ENCODE measurements around the gene MEA1.
"Not testable (repeated sequence)": the region's sequence is repeated elsewhere in the genome, so short reads cannot be mapped to it uniquely, and the experiment has no call there.

Gene MEA1

DNA sequence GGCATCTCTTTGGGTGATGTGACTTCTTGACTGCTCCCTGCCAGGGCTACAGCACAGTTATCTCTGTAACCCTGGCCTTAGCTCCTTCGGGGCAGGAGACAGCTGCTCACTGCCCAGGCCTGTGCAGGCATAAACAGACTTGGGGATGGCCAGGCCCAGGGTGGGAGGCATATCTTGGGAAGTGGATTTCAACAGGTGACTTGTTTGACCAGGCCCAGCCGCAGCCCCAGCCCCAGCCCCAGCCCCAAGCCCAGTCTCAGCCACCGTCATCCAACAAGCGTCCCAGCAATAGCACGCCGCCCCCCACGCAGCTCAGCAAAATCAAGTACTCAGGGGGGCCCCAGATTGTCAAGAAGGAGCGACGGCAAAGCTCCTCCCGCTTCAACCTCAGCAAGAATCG, 7.5 kb downstream of the MEA1 start:
- TF ChIP-seq, protein P1, sequence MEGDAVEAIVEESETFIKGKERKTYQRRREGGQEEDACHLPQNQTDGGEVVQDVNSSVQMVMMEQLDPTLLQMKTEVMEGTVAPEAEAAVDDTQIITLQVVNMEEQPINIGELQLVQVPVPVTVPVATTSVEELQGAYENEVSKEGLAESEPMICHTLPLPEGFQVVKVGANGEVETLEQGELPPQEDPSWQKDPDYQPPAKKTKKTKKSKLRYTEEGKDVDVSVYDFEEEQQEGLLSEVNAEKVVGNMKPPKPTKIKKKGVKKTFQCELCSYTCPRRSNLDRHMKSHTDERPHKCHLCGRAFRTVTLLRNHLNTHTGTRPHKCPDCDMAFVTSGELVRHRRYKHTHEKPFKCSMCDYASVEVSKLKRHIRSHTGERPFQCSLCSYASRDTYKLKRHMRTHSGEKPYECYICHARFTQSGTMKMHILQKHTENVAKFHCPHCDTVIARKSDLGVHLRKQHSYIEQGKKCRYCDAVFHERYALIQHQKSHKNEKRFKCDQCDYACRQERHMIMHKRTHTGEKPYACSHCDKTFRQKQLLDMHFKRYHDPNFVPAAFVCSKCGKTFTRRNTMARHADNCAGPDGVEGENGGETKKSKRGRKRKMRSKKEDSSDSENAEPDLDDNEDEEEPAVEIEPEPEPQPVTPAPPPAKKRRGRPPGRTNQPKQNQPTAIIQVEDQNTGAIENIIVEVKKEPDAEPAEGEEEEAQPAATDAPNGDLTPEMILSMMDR (conservative IDR thresholded peaks at IDR 0.05) = no peak
- H3K27ac ChIP-seq = no peak overlapping the region

DNA sequence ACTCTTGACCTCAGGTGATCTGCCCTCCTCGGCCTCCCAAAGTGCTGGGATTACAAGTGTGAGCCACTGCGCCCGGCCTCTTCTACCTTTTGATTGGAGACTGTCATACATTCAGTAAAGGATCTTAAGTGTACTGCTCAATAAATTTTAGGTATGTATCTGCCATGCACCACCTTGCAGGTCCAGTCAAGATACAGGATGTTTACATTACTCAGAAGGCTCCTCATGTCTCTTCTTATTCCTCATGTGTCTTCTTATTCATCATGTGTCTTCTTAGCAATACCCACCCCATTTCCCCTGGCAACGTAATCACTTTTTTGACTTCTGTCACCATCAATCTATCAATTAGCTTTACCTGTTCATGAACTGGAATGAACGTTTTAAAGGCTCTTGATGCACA, 7.9 kb downstream of the MEA1 start:
- no peak overlapping the region for H3K27ac ChIP-seq
- TF ChIP-seq, protein P1 (conservative IDR thresholded peaks at IDR 0.05) = no peak

DNA sequence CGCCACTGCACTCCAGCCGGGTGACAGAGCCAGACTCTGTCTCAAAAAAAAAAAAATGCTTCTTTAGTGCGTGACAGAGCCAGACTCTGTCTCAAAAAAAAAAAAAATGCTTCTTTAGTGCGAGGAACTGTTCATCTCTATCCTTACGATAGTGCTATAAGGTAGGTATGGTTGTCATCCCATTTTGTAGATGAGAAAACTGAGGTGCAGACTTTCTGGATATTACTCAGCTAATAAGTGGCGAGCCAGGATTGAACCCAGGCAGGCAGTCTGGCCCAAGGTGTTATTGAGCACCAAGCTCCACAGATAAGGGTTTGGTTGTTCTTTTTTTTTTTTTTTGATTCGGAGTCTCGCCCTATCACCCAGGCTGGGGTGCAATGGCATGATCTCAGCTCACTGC, 11.9 kb downstream of the MEA1 start:
- no peak overlapping the region for H3K27ac ChIP-seq
- TF ChIP-seq, protein P1 (conservative IDR thresholded peaks at IDR 0.05) = no peak

DNA sequence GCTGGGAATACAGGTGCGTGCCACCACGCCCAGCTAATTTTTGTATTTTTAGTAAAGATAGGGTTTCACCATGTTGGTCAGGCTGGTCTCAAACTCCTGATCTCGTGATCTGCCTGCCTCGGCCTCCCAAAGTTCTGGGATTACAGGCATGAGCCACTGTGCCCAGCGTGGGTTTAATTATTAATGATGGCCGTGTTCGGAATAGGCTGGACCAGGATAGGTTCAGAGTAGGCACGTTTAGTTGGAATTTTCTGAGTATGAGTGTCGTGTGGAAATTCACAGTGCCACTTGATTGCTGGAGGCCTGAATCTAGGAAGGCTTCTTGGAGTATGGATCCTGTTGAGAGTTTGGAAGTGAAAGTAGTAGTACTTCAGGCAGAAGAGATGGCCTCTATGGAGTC, 15.5 kb downstream of the MEA1 start:
- not testable (repeated sequence) for H3K27ac ChIP-seq

DNA sequence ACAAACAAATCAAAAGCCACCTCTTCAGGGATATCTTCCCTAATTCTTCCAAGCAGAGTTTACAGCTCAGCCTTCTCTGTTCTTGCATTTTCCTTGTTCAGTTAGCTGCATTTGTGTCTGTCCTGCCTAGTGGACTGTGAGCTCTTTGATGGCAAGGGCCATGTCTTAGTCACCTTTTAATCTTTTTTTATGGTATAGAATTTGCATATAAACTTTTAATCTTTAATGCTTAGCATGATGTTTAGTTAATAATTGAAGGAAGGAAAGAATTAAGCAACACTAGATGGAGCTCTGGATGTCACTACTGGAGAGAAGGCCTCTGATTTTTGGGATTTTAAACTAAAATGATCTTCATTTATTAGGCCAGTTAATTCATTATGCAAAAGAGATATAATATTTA, 17.2 kb downstream of the MEA1 start:
- H3K27ac ChIP-seq = peak overlapping the region; percentile 31
- TF ChIP-seq, protein P1 (conservative IDR thresholded peaks at IDR 0.05) = peak; percentile 46

DNA sequence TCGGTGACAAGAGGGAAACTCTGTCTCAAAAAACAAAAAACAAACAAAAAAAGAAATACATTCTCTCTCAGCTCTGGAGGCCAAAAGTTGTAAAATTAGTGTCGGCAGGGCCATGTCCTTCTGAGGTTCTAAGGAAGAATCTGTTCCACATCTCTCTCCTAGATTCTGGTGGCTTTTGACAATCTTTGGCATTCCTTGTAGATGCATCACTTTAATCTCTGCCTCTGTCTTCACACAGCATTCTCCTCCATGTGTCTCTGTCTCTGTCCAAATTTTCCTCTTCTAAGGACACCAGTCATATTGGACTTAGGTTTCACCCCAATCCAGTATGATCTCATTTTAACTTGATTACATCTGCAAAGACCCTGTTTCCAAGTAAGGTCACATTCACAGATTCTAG, 20.3 kb downstream of the MEA1 start:
- H3K27ac ChIP-seq = no peak overlapping the region
- TF ChIP-seq, protein P1 (conservative IDR thresholded peaks at IDR 0.05) = no peak

DNA sequence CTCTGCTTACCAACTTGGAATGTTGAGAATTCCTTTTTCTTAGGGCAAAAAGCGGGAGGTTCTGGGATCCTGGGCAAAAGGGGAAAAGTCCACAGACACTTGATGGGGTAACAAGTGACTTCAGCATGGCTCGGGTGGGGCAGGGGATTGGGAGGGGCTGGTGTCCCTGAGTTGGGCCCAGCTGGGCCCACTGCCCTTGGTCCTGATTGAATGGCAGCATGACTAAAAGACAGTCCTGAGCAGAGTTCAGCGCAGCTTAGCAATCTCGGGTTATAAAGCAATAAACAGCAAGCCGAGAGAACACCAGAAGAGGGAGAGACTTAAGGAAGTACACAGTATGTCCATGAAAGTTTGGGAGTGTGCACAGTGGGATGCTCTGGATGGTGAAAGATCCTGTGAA, 23.8 kb downstream of the MEA1 start:
- H3K27ac ChIP-seq = no peak overlapping the region
- TF ChIP-seq, protein P1 (conservative IDR thresholded peaks at IDR 0.05) = no peak

DNA sequence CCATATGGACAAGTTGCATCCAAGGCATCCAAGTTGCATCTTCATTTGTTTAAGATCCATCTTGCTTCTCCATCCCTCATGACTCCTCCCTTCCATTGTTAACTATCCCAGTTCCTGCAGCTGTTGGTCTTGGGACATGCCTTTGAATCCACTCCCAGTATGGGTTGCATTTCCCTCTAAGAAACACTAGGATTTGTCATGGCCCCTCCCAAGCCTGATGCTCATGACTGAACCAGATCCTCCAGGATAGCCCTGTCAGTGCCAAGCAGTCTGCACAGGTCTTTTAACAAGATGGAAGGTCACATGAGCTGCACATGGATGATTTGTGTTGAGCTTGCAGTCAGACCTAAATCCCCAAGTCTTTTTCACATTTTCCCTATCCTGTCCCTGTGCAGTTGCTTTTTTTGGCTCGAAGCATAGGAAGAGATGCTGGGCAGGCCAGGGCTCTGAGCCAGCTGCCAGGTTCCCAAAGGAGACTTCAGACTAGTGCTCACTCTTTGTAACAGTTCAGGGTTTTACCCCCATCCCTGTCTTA, 25.2 kb downstream of the MEA1 start:
- no peak overlapping the region for H3K27ac ChIP-seq
- TF ChIP-seq, protein P1 (conservative IDR thresholded peaks at IDR 0.05) = no peak
